ENCODE results near the gene CDK14. TPM values are rescaled to one million over a fixed set of nuclear protein-coding genes. Genes with fewer than 3 reads are reported as not detected.

The CDK14 gene
- total and polyA plus RNA-seq, 9 donors: 12.6 to 54.1 (median 43.8) TPM

- intact Hi-C loops (cut with DNase I): no loop called here
- H3K27me3 ChIP-seq: no peaks in the 10 kb centered on the region
These were observed 238.7 kb downstream of the CDK14 start for GRCh38 chr7:90834771-90835170.

GRCh38 chr7:90835861-90836260, 239.7 kb downstream of the CDK14 start:
- 96 to 100% (median 96%) methylated on average over 1 of the region's 1 CpG for WGBS, 3 donors
- DNase-seq: no peak
- no peak overlapping the region for H3K27ac ChIP-seq
- no peaks in the 10 kb centered on the region for H3K4me1 ChIP-seq (ENCODE audit: insufficient read depth)
- no peaks in the 10 kb centered on the region for H3K36me3 ChIP-seq
- no peak overlapping the region for H3K4me3 ChIP-seq
- no peaks in the 10 kb centered on the region for H3K9me3 ChIP-seq
- TF ChIP-seq CTCF (IDR thresholded peaks at IDR 0.05) (no peak), POLR2A (IDR thresholded peaks at IDR 0.05) (no peak), EP300 (IDR thresholded peaks at IDR 0.05) (no peak)
- intact Hi-C loops (cut with DNase I): no loop called here
- no peaks in the 10 kb centered on the region for H3K27me3 ChIP-seq

More at GRCh38 chr7:90834771-90835170, 238.7 kb downstream of the CDK14 start:
- no peak overlapping the region for H3K4me3 ChIP-seq
- no peak for TF ChIP-seq CTCF (IDR thresholded peaks at IDR 0.05)
- no peak for TF ChIP-seq POLR2A (IDR thresholded peaks at IDR 0.05)
- TF ChIP-seq EP300 (IDR thresholded peaks at IDR 0.05): no peak
- no peak overlapping the region for H3K27ac ChIP-seq
- H3K4me1 ChIP-seq (ENCODE audit: insufficient read depth): no peaks in the 10 kb centered on the region
- 93 to 97% (median 96%) methylated on average over 2 of the region's 2 CpGs for WGBS, 3 donors
- DNase-seq: no peak
- H3K9me3 ChIP-seq: no peaks in the 10 kb centered on the region
- no peaks in the 10 kb centered on the region for H3K36me3 ChIP-seq

- Histone ChIP-seq H3K36me3 (no peaks in the 10 kb centered on the region), H3K9me3 (no peaks in the 10 kb centered on the region), H3K4me1 (ENCODE audit: insufficient read depth) (no peaks in the 10 kb centered on the region), H3K4me3 (no peak overlapping the region), H3K27ac (no peak overlapping the region), H3K27me3 (no peaks in the 10 kb centered on the region)
- TF ChIP-seq POLR2A (IDR thresholded peaks at IDR 0.05) (no peak), EP300 (IDR thresholded peaks at IDR 0.05) (no peak), CTCF (IDR thresholded peaks at IDR 0.05) (no peak)
- DNase-seq: no peak
- intact Hi-C loops (cut with DNase I): no loop called here
- 85 to 96% (median 93%) methylated on average over 2 of the region's 2 CpGs for WGBS, 3 donors
These were observed 240.8 kb downstream of the CDK14 start for GRCh38 chr7:90836937-90837336.

- intact Hi-C loops (cut with DNase I): no loop called here
- Histone ChIP-seq H3K27ac (no peak overlapping the region), H3K27me3 (no peaks in the 10 kb centered on the region), H3K9me3 (no peaks in the 10 kb centered on the region), H3K36me3 (no peaks in the 10 kb centered on the region), H3K4me3 (no peak overlapping the region), H3K4me1 (ENCODE audit: insufficient read depth) (peaks cover 3% of the 10 kb centered on the region)
- DNase-seq: no peak
- 93 to 96% (median 95%) methylated on average over 8 of the region's 8 CpGs for WGBS, 3 donors
- TF ChIP-seq CTCF (IDR thresholded peaks at IDR 0.05) (no peak), POLR2A (IDR thresholded peaks at IDR 0.05) (no peak), EP300 (IDR thresholded peaks at IDR 0.05) (no peak)
These were observed 242.7 kb downstream of the CDK14 start for GRCh38 chr7:90838799-90839198.

Data from ovary (tissue), 9 donors.